ENCODE data around the gene RCAN2. TPM values are rescaled to one million over a fixed set of nuclear protein-coding genes. Genes with fewer than 3 reads are reported as not detected.
A peak's percentile ranks its signal among the peaks of the same experiment; 100 is the strongest.

The RCAN2 gene
- total RNA-seq, 1 donor from 2014 or later: 5.8 TPM

- Histone ChIP-seq H2AFZ (replicated peaks) (no peak overlapping the region), H3K4me1 (no peaks in the 10 kb centered on the region), H3K4me2 (no peak overlapping the region), H4K20me1 (ENCODE audit: low read depth) (no peaks in the 10 kb centered on the region), H3K27ac (no peak overlapping the region), H3F3A (ENCODE audit: low read depth) (no peaks in the 10 kb centered on the region), H3K36me3 (no peaks in the 10 kb centered on the region), H3K27me3 (no peaks in the 10 kb centered on the region), H3K9ac (no peak overlapping the region), H3K9me3 (ENCODE audit: low read depth) (no peaks in the 10 kb centered on the region), H3K79me2 (ENCODE audit: low read depth) (no peaks in the 10 kb centered on the region), H3K4me3 (no peak overlapping the region)
- H3K27ac Mint-ChIP-seq: no peak overlapping the region
- no peaks in the 10 kb centered on the region for H3K36me3 Mint-ChIP-seq
- H3K4me1 Mint-ChIP-seq: no peaks in the 10 kb centered on the region
- no peak for TF ChIP-seq EZH2phosphoT487 (IDR thresholded peaks at IDR 0.05)
- TF ChIP-seq EZH2 (IDR thresholded peaks at IDR 0.05): no peak
- no peak for TF ChIP-seq CTCF (IDR thresholded peaks at IDR 0.05)
- no peak overlapping the region for H3K4me3 Mint-ChIP-seq
- H3K9me3 Mint-ChIP-seq: no peaks in the 10 kb centered on the region
- no peak for DNase-seq (ENCODE audit: low spot score)
- no peaks in the 10 kb centered on the region for H3K27me3 Mint-ChIP-seq (ENCODE audit: insufficient read depth, low read depth)
These were observed 274.4 kb downstream of the RCAN2 start for GRCh38 chr6:46216879-46217278.

- Histone ChIP-seq H3K27ac (no peak overlapping the region), H2AFZ (replicated peaks) (no peak overlapping the region), H3K9ac (no peak overlapping the region), H3K4me2 (no peak overlapping the region), H3K27me3 (no peaks in the 10 kb centered on the region), H3F3A (ENCODE audit: low read depth) (no peaks in the 10 kb centered on the region), H3K36me3 (no peaks in the 10 kb centered on the region), H3K79me2 (ENCODE audit: low read depth) (no peaks in the 10 kb centered on the region), H3K9me3 (ENCODE audit: low read depth) (no peaks in the 10 kb centered on the region), H3K4me3 (no peak overlapping the region), H3K4me1 (no peaks in the 10 kb centered on the region), H4K20me1 (ENCODE audit: low read depth) (no peaks in the 10 kb centered on the region)
- Mint-ChIP-seq H3K4me1 (no peaks in the 10 kb centered on the region), H3K36me3 (no peaks in the 10 kb centered on the region), H3K9me3 (peaks cover 2% of the 10 kb centered on the region), H3K27me3 (ENCODE audit: insufficient read depth, low read depth) (no peaks in the 10 kb centered on the region), H3K4me3 (no peak overlapping the region), H3K27ac (no peak overlapping the region)
- DNase-seq (ENCODE audit: low spot score): no peak
- TF ChIP-seq CTCF (IDR thresholded peaks at IDR 0.05) (no peak), EZH2 (IDR thresholded peaks at IDR 0.05) (no peak)
These were observed 275.5 kb downstream of the RCAN2 start for GRCh38 chr6:46215777-46216176.

- H3K79me2 ChIP-seq (ENCODE audit: low read depth): no peaks in the 10 kb centered on the region
- H3F3A ChIP-seq (ENCODE audit: low read depth): no peaks in the 10 kb centered on the region
- H3K27me3 ChIP-seq: no peaks in the 10 kb centered on the region
- Mint-ChIP-seq H3K36me3 (no peaks in the 10 kb centered on the region), H3K9me3 (peaks cover 2% of the 10 kb centered on the region), H3K4me1 (no peaks in the 10 kb centered on the region), H3K27me3 (ENCODE audit: insufficient read depth, low read depth) (no peaks in the 10 kb centered on the region), H3K27ac (no peak overlapping the region), H3K4me3 (no peak overlapping the region)
- TF ChIP-seq CTCF (IDR thresholded peaks at IDR 0.05): no peak
- no peak for TF ChIP-seq EZH2phosphoT487 (IDR thresholded peaks at IDR 0.05)
- no peak for TF ChIP-seq EZH2 (IDR thresholded peaks at IDR 0.05)
- H3K9me3 ChIP-seq (ENCODE audit: low read depth): no peaks in the 10 kb centered on the region
- peak; percentile 7 for DNase-seq (ENCODE audit: low spot score)
- no peak overlapping the region for H3K4me2 ChIP-seq
- no peak overlapping the region for H3K4me3 ChIP-seq
- H2AFZ ChIP-seq (replicated peaks): no peak overlapping the region
- H3K9ac ChIP-seq: no peak overlapping the region
- no peaks in the 10 kb centered on the region for H3K36me3 ChIP-seq
- H3K4me1 ChIP-seq: no peaks in the 10 kb centered on the region
- H3K27ac ChIP-seq: no peak overlapping the region
- no peaks in the 10 kb centered on the region for H4K20me1 ChIP-seq (ENCODE audit: low read depth)
These were observed 276.0 kb downstream of the RCAN2 start for GRCh38 chr6:46215213-46215612.

- H3K27ac Mint-ChIP-seq: no peak overlapping the region
- DNase-seq (ENCODE audit: low spot score): no peak
- no peaks in the 10 kb centered on the region for H3K4me1 ChIP-seq
- H3K9ac ChIP-seq: no peak overlapping the region
- H3K27me3 Mint-ChIP-seq (ENCODE audit: insufficient read depth, low read depth): no peaks in the 10 kb centered on the region
- no peaks in the 10 kb centered on the region for H3K79me2 ChIP-seq (ENCODE audit: low read depth)
- no peaks in the 10 kb centered on the region for H3K27me3 ChIP-seq
- TF ChIP-seq EZH2phosphoT487 (IDR thresholded peaks at IDR 0.05): no peak
- H3K4me3 ChIP-seq: no peak overlapping the region
- H3K4me2 ChIP-seq: no peak overlapping the region
- H3K9me3 Mint-ChIP-seq: peaks cover 2% of the 10 kb centered on the region
- no peaks in the 10 kb centered on the region for H4K20me1 ChIP-seq (ENCODE audit: low read depth)
- H3F3A ChIP-seq (ENCODE audit: low read depth): no peaks in the 10 kb centered on the region
- no peaks in the 10 kb centered on the region for H3K36me3 Mint-ChIP-seq
- H2AFZ ChIP-seq (replicated peaks): no peak overlapping the region
- H3K4me1 Mint-ChIP-seq: no peaks in the 10 kb centered on the region
- H3K27ac ChIP-seq: no peak overlapping the region
- no peak overlapping the region for H3K4me3 Mint-ChIP-seq
- H3K9me3 ChIP-seq (ENCODE audit: low read depth): no peaks in the 10 kb centered on the region
- H3K36me3 ChIP-seq: no peaks in the 10 kb centered on the region
These were observed 279.3 kb downstream of the RCAN2 start for GRCh38 chr6:46211917-46212316.
